Measurements from ENCODE around the gene CETP.
"Not testable (repeated sequence)": the region's sequence is repeated elsewhere in the genome, so short reads cannot be mapped to it uniquely, and the experiment has no call there.

CETP gene

GRCh38 chr16:56995136-56995805 lies 33.5 kb downstream of the CETP start:
- DNase-seq (ENCODE audit: low read depth in 1 of 2, low spot score in 1 of 2): no peak

GRCh38 chr16:56997264-56997663 lies 35.5 kb downstream of the CETP start:
- DNase-seq (ENCODE audit: low read depth in 1 of 2, low spot score in 1 of 2): no peak

- DNase-seq (ENCODE audit: low read depth in 1 of 2, low spot score in 1 of 2): no peak
Observed at GRCh38 chr16:56997931-56998330, 36.2 kb downstream of the CETP start.

GRCh38 chr16:56998352-56998751 lies 36.6 kb downstream of the CETP start:
- DNase-seq (ENCODE audit: low read depth in 1 of 2, low spot score in 1 of 2): no peak

- no peak for DNase-seq (ENCODE audit: low read depth in 1 of 2, low spot score in 1 of 2)
Observed at GRCh38 chr16:56998861-56999260, 37.1 kb downstream of the CETP start.

- DNase-seq (ENCODE audit: low read depth in 1 of 2, low spot score in 1 of 2): no peak
Observed at GRCh38 chr16:56999409-57000270, 37.9 kb downstream of the CETP start.

GRCh38 chr16:57000271-57001025 lies 38.7 kb downstream of the CETP start:
- DNase-seq (ENCODE audit: low read depth in 1 of 2, low spot score in 1 of 2): no peak

- DNase-seq (ENCODE audit: low read depth in 1 of 2, low spot score in 1 of 2): no peak
Observed at GRCh38 chr16:57001026-57001679, 39.4 kb downstream of the CETP start.

GRCh38 chr16:57003439-57004386 lies 42.0 kb downstream of the CETP start:
- DNase-seq (ENCODE audit: low read depth in 1 of 2, low spot score in 1 of 2): no peak

- DNase-seq (ENCODE audit: low read depth in 1 of 2, low spot score in 1 of 2): no peak
Observed at GRCh38 chr16:57004387-57005250, 42.9 kb downstream of the CETP start.

GRCh38 chr16:57005597-57005996 lies 43.8 kb downstream of the CETP start:
- not testable (repeated sequence) for DNase-seq (ENCODE audit: low read depth in 1 of 2, low spot score in 1 of 2)

- no peak for DNase-seq (ENCODE audit: low read depth in 1 of 2, low spot score in 1 of 2)
Observed at GRCh38 chr16:57007050-57007449, 45.3 kb downstream of the CETP start.

GRCh38 chr16:57007530-57007929 lies 45.8 kb downstream of the CETP start:
- no peak for DNase-seq (ENCODE audit: low read depth in 1 of 2, low spot score in 1 of 2)

- DNase-seq (ENCODE audit: low read depth in 1 of 2, low spot score in 1 of 2): no peak
Observed at GRCh38 chr16:57008440-57008839, 46.7 kb downstream of the CETP start.

GRCh38 chr16:57009643-57010170 lies 48.0 kb downstream of the CETP start:
- no peak for DNase-seq (ENCODE audit: low read depth in 1 of 2, low spot score in 1 of 2)

- DNase-seq (ENCODE audit: low read depth in 1 of 2, low spot score in 1 of 2): no peak
Observed at GRCh38 chr16:57012353-57012752, 50.6 kb downstream of the CETP start.

GRCh38 chr16:57013229-57013628 lies 51.5 kb downstream of the CETP start:
- no peak for DNase-seq (ENCODE audit: low read depth in 1 of 2, low spot score in 1 of 2)

- DNase-seq (ENCODE audit: low read depth in 1 of 2, low spot score in 1 of 2): no peak
Observed at GRCh38 chr16:57013902-57014301, 52.2 kb downstream of the CETP start.

- DNase-seq (ENCODE audit: low read depth in 1 of 2, low spot score in 1 of 2): no peak
Observed at GRCh38 chr16:57016301-57016700, 54.6 kb downstream of the CETP start.
